Upper lobe of left lung (tissue), 6 donors: ENCODE measurements around the gene NUDT6. TPM values are rescaled to one million over a fixed set of nuclear protein-coding genes. Genes with fewer than 3 reads are reported as not detected.

Experiments used
- ATAC-seq, 2 donors: fragments of 200-7000 bp; cut with Tn5 transposase; one replicate each; pipeline ENCODE4 v1.9.1; 2022; ENCODE audit warnings: mild to moderate bottlenecking in 2 of 2, moderate library complexity in 2 of 2; ENCODE audit not compliant: low FRiP score in 2 of 2
- DNase-seq, 2 donors: peaks; one replicate each; pipeline ENCODE4 v3.0.0-alpha.2; 2019 to 2020
- H3K27ac ChIP-seq, 4 donors: fragments of 200-600 bp; sonication (generic); one replicate each; pipeline ENCODE4 v1.5.1; 2016 to 2019
- H3K27me3 ChIP-seq, 4 donors: fragments of 200-600 bp; sonication (generic); one replicate each; pipeline ENCODE4 v1.5.1; 2017 to 2019
- H3K36me3 ChIP-seq, 4 donors: fragments of 200-600 bp; sonication (generic); one replicate each; pipeline ENCODE4 v1.5.1; 2016 to 2019
- H3K4me1 ChIP-seq, 4 donors: fragments of 200-600 bp; sonication (generic); one replicate each; pipeline ENCODE4 v1.5.1; 2018 to 2019
- H3K4me3 ChIP-seq, 4 donors: fragments of 200-600 bp; sonication (generic); one replicate each; pipeline ENCODE4 v1.5.1; 2017 to 2019; ENCODE audit warnings: mild to moderate bottlenecking in 2 of 4, moderate library complexity in 1 of 4
- H3K9me3 ChIP-seq, 4 donors: fragments of 200-600 bp; sonication (generic); one replicate each; pipeline ENCODE4 v1.5.1; 2018 to 2019
- EP300 ChIP-seq, 4 donors: sonication (generic); formaldehyde crosslinking; IDR thresholded peaks; one replicate each; pipeline ENCODE4 v1.5.1; 2017; ENCODE audit warnings: antibody characterized with exemption in 4 of 4, control low read depth in 2 of 4
- POLR2A ChIP-seq, 4 donors: fragments of 450-650 bp; IDR thresholded peaks; one replicate each; pipeline ENCODE4 v1.5.1; 2016 to 2017; ENCODE audit warnings: antibody characterized with exemption in 4 of 4, mild to moderate bottlenecking in 2 of 4
- POLR2AphosphoS5 ChIP-seq, 2 donors: sonication (generic); formaldehyde crosslinking; IDR thresholded peaks; one replicate each; pipeline ENCODE4 v1.5.1; 2017; ENCODE audit warnings: antibody characterized with exemption in 2 of 2
- WGBS, 2 donors: methylation state at CpG; one replicate each; pipeline ENCODE4 v1.1.5; 2017 to 2018; 5-methylcytosine and 5-hydroxymethylcytosine counted together
- total RNA-seq, 6 donors: library from RNA; depleted of rRNA in 4 of 6; stranded (reverse); fragments of >200 nt in 4 of 6; gene quantifications; one replicate each; pipeline versions ENCODE4 v1.1.0 to v1.2.1, GENCODE V29; 2016 to 2021
- TF ChIP-seq, protein P1 (sequence below), 6 experiments: fragments of 450-650 bp in 4 of 6; fragments of 200-600 bp in 2 of 6; sonication (generic) in 2 of 6; IDR thresholded peaks; one replicate each; pipeline ENCODE4 v1.5.1; 2016 to 2019; ENCODE audit warnings: antibody characterized with exemption in 6 of 6
- donor health status: DM: no; HTN: no; CAD: no; lungs with moderate emphysema.
- donor health status: DM: no; HTN: yes; CAD: no; lungs with severe emphysema.

Gene NUDT6
- total RNA-seq, 6 donors from 2014 or later = 3.1 to 10.3 (median 6.3) TPM

DNA sequence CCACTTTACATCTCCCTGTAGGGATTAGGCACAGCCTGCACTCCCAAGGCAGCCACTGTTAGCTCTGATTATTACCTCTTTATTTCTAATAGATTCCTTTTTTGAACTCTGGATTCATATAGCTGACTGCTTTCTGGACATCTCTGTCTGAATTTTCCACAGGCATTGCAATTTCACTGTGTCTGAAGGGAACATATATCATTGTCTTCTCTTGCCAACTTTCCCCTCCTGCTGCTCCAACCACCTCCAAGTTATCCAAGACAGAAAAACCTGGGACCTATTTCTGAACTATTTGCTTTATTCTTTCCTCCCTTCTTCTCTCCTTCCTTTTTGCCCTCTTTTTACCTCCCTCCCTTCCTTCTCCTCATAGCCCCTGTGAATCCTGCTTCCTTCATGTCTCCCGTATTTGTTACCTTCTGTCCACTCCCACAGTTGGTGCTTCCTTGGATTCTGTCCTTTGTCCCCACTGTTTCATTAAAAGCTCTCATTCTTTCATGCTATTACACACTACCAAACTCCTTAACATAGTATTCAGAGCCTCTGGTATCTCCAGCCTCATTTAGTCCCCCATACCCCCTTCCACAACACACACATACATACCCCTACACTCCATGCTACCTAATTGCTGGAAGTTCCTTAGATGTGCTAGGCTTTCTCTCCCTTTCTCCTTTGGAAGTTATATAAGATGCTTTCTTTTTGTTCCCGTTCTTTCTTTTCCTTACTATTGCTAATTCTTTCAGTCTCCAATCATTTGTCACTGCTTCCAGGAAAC, 61.0 kb downstream of the NUDT6 start:
- WGBS, 2 donors = 80 to 88% methylated on average over 2 of the region's 2 CpGs
- TF ChIP-seq EP300 (IDR thresholded peaks at IDR 0.05) (no peak), POLR2AphosphoS5 (IDR thresholded peaks at IDR 0.05) (no peak), POLR2A (IDR thresholded peaks at IDR 0.05) (no peak)
- TF ChIP-seq, protein P1, sequence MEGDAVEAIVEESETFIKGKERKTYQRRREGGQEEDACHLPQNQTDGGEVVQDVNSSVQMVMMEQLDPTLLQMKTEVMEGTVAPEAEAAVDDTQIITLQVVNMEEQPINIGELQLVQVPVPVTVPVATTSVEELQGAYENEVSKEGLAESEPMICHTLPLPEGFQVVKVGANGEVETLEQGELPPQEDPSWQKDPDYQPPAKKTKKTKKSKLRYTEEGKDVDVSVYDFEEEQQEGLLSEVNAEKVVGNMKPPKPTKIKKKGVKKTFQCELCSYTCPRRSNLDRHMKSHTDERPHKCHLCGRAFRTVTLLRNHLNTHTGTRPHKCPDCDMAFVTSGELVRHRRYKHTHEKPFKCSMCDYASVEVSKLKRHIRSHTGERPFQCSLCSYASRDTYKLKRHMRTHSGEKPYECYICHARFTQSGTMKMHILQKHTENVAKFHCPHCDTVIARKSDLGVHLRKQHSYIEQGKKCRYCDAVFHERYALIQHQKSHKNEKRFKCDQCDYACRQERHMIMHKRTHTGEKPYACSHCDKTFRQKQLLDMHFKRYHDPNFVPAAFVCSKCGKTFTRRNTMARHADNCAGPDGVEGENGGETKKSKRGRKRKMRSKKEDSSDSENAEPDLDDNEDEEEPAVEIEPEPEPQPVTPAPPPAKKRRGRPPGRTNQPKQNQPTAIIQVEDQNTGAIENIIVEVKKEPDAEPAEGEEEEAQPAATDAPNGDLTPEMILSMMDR (IDR thresholded peaks at IDR 0.05) = no peak
- Histone ChIP-seq H3K27me3 (no peaks in the 10 kb centered on the region), H3K4me1 (no peaks in the 10 kb centered on the region), H3K4me3 (no peak overlapping the region), H3K36me3 (no peaks in the 10 kb centered on the region), H3K9me3 (no peaks in the 10 kb centered on the region), H3K27ac (no peak overlapping the region)
- DNase-seq = no peak
- no peak for ATAC-seq

DNA sequence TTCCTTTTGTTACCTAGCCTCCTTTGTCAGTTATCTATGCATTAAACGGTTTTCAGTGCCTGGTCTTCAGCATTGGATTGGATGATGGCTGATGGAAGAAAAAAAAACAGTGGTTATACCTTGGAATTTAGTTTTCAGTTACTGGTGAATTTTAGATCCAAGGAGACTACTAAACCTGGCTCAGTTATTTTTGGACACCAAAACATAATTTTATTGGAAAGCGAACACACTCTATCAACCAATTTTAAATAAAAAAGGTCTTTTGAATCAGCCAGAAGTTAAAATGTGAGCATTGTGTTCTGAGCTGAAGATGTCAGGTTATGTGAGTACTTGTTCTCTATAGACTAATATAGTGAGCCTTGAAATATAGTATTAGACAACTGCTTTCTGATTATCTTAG, 63.7 kb downstream of the NUDT6 start:
- no peaks in the 10 kb centered on the region for H3K27me3 ChIP-seq
- H3K4me3 ChIP-seq = no peak overlapping the region
- no peaks in the 10 kb centered on the region for H3K9me3 ChIP-seq
- 84 to 85% methylated on average over 2 of the region's 2 CpGs for WGBS, 2 donors
- ATAC-seq (no peak), DNase-seq (no peak)
- H3K36me3 ChIP-seq = no peaks in the 10 kb centered on the region
- H3K4me1 ChIP-seq = no peaks in the 10 kb centered on the region
- TF ChIP-seq, protein P1 (IDR thresholded peaks at IDR 0.05) = no peak
- TF ChIP-seq POLR2AphosphoS5 (IDR thresholded peaks at IDR 0.05) (no peak), EP300 (IDR thresholded peaks at IDR 0.05) (no peak), POLR2A (IDR thresholded peaks at IDR 0.05) (no peak)
- H3K27ac ChIP-seq = no peak overlapping the region

DNA sequence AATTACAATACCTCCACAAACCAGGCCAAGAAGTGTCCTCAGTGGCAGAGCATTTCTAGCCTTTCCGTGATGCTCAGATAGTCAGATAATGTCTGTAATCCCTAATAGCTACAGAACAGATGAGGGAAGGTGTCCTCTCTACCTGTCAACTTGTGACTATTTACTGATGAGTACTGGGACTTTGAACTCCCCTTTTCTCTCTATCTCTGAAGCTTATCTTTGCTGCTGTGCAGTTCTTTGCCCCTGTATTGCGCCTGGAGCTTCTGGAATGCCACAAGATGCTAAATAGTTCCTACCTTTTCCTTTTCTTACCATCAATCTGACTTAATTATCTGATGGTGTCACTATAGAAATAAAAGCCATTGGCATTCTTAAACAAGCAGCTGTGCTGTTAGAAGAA, 65.2 kb downstream of the NUDT6 start:
- no peaks in the 10 kb centered on the region for H3K9me3 ChIP-seq
- WGBS, 2 donors = 83 to 100% methylated on average over 2 of the region's 2 CpGs
- no peaks in the 10 kb centered on the region for H3K4me1 ChIP-seq
- no peaks in the 10 kb centered on the region for H3K27me3 ChIP-seq
- H3K36me3 ChIP-seq = no peaks in the 10 kb centered on the region
- DNase-seq (no peak), ATAC-seq (no peak)
- no peak for TF ChIP-seq POLR2AphosphoS5 (IDR thresholded peaks at IDR 0.05)
- TF ChIP-seq POLR2A (IDR thresholded peaks at IDR 0.05) = no peak
- no peak for TF ChIP-seq EP300 (IDR thresholded peaks at IDR 0.05)
- TF ChIP-seq, protein P1 (IDR thresholded peaks at IDR 0.05) = no peak
- no peak overlapping the region for H3K4me3 ChIP-seq
- H3K27ac ChIP-seq = no peak overlapping the region

DNA sequence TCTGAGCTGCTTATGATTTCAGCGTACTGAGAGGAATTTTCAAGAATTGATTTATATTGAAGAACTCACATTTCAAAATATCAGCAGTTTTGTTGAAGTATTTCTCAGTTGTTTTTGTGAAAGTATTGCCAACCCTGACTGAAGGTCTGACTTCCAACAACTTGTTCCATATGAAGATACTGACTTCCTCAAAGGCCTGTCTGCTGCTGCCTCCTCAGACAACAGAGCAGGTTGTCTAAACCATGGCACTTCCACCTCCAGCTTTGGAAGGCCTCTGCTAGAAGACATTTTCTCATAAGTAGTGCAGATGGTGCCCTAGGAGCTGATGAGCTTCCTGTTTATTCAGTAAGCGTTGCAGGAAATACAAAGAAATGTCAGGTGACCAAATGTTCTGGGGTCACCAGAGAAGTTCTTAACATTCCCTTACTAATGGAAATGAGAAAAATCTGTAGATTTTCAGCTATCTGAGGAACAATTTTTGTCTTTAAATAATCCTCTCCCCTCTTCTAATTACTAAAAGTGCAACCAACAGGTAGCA, 67.0 kb downstream of the NUDT6 start:
- ATAC-seq (no peak), DNase-seq (no peak)
- Histone ChIP-seq H3K4me1 (no peaks in the 10 kb centered on the region), H3K27me3 (no peaks in the 10 kb centered on the region), H3K36me3 (no peaks in the 10 kb centered on the region), H3K9me3 (no peaks in the 10 kb centered on the region), H3K27ac (peak overlapping the region in 2 of 4 donors; percentile 51 to 73), H3K4me3 (no peak overlapping the region)
- WGBS, 2 donors = 48 to 58% methylated on average over 2 of the region's 2 CpGs
- no peak for TF ChIP-seq POLR2AphosphoS5 (IDR thresholded peaks at IDR 0.05)
- TF ChIP-seq, protein P1 (IDR thresholded peaks at IDR 0.05) = no peak
- no peak for TF ChIP-seq EP300 (IDR thresholded peaks at IDR 0.05)
- no peak for TF ChIP-seq POLR2A (IDR thresholded peaks at IDR 0.05)
